NK-92 (cell line): Measurements from ENCODE around the gene OR2A1.
"Not testable (repeated sequence)": the region's sequence is repeated elsewhere in the genome, so short reads cannot be mapped to it uniquely, and the experiment has no call there.

Experiments used
- DNase-seq: peaks from one replicate; lab custom pipeline; 2025; ENCODE audit not compliant: unreplicated experiment; lab: John Stamatoyannopoulos, UW

OR2A1 gene, protein sequence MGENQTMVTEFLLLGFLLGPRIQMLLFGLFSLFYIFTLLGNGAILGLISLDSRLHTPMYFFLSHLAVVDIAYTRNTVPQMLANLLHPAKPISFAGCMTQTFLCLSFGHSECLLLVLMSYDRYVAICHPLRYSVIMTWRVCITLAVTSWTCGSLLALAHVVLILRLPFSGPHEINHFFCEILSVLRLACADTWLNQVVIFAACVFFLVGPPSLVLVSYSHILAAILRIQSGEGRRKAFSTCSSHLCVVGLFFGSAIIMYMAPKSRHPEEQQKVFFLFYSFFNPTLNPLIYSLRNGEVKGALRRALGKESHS

DNA sequence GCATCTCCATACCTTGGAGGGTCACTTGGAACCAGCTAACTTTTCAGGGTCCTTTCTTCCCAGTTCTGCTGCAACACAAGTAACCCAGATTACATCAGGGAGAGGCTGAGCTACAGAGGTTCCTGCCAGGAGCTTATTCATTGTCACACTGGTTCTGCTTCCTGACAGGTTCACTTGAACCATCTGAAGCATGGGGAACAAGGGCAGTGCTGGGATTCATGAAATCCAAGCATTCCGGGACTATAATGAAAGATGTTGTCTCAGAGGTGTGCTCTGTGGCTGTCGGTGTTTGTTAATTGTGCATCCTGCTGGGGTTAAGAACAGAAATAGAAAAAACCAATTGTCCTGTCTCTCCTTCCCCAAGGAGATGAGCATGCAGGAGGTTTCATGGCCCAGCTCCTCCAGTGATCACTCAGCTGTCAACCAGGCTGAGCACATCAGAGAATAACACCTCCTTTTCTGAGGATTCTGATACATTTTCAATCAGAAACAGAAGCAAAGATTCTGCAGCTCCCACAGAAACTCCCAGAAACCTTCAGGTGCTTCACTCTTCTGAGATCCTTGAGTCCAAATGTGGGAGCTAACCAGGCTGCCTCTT, at the start of gene OR2A1:
Gene OR2A1, plus strand, starts transcription at position 548 of the 598 bp plus-strand sequence. CDS start 5,706 bp downstream, outside the sequence.
- not testable (repeated sequence) for DNase-seq

DNA sequence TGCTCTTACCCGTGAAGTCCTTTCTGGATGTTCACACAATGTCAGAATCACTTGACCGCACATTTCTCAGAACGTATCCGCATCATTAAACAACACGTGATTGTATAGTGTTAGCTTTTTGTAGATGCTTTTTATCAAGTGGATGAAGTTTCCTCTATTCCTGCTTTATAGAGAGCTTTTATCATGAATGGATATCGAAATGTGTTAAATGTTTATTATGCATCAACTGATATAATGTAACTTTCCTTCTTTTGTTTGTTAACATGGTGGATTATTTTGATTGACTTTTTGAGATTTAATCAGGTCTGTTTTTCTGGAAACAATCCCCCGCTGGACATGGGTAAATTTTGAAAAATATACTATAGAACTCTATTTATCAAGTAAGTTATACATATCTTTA, 47.5 kb upstream of the OR2A1 start, which contains the start of gene OR2A7:
Gene OR2A7, minus strand, starts transcription at position 101 of the 400 bp plus-strand sequence. CDS start 5,164 bp downstream, outside the sequence.
- DNase-seq, result not testable (repeated sequence)

DNA sequence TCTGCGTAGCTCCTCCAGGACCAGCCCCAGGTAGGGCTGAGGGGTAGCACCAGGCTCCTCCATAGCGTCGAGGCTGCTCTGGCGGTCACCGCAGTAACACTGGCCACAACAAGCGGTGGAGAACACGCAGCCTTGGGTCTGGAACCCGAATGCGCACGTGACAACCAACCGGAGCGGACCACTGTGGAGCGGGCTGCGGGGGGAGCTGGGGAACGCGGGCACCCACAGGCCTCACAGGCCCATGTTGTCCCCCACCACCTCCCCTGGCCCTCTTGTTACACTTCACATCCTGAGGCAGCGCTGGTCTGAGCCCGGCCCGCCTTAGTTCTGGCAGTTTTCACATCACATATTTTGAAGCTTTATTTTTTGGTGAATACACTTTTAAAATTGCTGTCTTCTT, 43.0 kb upstream of the OR2A1 start, which contains the start of gene CTAGE8:
Gene CTAGE8, minus strand, starts transcription at position 101 of the 400 bp plus-strand sequence. Its CDS starts 38 bp downstream, at position 63.
- DNase-seq, result not testable (repeated sequence)

DNA sequence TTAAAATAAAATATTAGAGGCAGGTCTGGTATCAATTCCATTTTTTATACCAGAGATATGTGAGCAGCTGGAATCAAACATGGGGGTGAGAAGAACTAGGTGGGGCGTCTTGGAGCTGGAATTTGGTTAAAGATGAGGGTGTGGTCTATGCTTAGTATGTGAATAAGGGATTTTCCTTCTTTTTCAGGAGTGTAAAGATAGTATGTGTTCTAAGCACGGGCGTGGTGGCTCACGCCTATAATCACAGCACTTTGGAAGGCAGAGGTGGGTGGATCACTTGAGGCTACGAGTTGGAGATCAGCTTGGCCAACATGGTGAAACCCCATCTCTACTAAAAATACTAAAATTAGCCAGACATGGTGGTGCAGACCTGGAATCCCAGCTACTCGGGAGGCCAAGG, 36.9 kb upstream of the OR2A1 start:
- not testable (repeated sequence) for DNase-seq

DNA sequence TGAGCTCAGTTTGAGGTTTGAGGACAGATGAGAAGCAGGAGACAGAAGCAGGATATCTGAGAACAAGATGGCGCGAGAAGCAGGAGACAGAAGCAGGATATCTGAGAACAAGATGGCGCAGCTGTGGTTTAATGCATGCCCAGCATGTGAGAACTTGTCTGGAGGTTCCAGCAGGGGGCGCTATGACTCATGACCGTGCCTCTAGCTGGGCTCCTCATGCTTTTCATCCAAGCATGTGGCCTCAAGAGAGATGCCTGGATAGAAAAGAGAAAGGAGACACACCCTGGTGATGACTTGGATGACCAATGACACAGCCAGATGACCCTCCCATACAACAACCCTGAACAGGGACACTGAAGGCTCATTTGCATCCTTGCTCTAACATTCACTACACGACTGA, 32.2 kb upstream of the OR2A1 start:
- not testable (repeated sequence) for DNase-seq

DNA sequence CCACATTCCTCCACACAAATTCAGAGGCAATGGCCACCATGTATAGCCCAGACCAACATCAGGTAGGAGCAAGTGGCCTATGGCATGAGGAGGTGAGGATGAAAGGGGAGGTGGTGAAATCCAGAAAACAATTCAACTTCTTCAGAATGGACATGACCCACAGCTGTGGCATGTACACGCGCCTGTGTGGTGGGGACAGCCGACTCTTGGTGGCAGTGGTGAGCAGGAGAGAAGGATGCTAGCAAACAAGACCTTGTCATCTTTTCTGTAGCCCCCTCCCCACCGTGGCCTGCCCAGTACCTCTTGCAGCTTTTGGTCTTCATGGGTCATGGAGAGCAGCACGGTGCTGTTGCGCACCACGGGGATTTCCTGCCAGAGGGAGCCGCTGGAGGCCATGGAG, 30.2 kb upstream of the OR2A1 start:
- DNase-seq, result not testable (repeated sequence)

DNA sequence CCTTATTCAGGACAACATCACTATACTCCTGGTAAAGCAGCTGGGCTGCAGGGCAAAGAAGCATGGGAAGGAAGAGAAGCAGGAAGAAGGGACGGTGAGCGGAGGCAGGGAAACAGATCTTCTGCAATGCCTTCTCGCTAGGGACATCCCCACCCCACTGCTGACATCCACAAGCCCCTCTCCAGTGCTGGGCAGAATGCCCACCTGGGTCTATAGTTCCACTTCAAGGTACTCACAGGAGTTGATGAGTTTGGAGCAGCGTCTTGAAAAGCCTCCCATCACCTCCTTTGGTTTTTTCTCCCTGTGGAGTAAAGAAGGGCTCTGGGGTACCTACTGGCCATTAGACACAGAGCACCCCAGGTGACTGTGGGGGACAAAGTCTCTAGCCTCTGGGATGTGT, 29.7 kb upstream of the OR2A1 start:
- DNase-seq, result not testable (repeated sequence)

DNA sequence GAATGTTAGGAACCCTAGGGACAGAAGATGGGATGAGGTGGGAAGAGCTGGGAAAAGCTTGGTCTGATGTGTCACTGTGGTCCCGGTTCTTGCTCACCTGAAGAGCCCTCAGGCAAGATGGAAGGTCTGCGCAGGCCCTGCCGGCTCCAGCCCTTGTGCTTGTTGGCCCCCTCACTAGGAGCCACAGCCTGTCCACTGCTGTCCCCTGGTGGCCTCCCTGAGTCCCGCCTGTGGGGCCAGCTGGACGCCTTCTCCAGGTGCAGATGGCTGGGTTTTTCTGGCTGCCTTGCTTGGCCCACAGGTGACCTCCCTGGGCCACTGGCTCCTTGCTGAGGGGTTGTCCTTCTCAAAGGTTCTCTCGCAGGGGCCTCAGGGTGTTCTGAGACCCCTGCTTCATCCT, 28.5 kb upstream of the OR2A1 start:
- not testable (repeated sequence) for DNase-seq

DNA sequence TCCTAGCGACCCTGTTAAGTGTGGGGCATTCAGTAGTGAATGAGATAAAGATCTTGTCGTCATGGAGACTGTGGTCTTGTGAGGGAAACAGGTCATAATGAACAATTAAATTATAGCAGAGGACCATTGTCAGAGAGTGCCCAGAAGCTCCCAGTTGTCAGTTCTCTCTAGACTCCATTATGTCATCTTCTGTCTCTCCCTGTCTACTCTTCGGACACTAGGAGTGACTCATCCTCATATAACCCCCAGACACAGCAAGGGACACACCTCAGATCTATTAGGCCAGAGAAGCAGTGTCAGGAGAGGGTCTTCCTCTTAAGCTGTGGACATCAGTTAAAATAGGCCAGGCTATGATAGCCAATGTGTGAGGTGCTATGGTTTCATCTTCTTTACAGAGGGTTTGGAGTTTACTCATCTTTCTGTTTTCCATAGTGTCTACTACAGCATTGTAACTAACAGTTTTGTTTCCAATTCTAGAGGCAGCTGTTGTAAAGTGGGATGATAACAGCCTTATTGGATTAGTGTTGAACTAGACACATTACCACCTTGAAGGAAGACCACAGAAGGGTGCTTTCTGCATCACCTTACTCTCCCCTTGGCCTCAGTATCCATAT, 24.9 kb upstream of the OR2A1 start:
- not testable (repeated sequence) for DNase-seq

DNA sequence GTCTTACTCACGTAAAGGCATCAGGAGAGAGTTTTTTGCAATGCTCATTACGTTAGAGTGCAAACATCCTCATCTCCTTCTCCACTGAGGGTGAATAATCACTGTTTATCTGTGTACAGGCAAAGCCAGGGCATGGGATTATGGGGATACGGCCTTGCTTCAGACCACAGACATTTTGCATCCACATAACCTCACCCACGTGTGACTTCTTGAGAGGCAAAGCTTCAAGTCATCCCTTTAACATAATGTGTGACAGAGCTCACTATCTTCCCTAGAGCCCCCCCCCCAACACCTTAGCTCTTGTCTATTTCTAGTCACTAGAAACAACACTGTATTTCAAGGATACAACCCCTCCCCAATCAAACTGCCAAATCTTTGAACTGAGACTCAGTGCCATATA, 20.6 kb upstream of the OR2A1 start:
- not testable (repeated sequence) for DNase-seq

DNA sequence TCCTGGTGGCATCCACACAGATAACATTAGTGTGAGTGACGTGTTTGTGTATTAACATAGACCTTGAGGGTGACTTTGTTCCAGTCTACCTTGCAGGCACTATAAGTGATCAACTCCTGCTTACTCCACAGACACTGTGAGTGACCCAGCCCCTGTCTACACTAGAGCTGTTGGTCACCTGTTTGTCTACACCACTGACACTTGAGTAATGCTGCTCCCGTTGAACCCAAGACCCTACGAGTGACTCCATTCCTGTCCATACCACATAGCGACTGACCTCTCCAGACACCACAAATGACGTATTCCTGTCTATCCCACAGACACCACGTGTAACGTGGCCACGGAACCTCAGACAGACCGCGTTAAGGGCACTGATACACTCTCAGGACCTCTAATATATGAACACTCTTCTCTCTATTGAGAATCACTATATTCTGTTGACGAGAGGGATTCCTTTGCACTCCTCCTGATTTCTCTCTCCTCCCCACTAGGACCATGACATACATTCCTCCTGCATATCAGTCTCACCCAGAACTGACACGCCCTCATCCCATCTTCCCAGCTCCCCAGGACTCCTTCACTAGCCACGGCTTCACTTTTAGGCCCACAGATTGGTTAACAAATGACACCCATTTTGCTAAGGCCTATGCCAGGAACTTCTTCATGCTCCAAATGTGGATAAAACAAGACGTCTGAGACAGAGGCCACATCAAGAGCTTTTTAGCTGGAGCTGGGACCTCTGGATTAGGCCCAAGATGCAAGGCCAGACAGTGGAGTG, 19.6 kb upstream of the OR2A1 start:
- DNase-seq, result not testable (repeated sequence)

DNA sequence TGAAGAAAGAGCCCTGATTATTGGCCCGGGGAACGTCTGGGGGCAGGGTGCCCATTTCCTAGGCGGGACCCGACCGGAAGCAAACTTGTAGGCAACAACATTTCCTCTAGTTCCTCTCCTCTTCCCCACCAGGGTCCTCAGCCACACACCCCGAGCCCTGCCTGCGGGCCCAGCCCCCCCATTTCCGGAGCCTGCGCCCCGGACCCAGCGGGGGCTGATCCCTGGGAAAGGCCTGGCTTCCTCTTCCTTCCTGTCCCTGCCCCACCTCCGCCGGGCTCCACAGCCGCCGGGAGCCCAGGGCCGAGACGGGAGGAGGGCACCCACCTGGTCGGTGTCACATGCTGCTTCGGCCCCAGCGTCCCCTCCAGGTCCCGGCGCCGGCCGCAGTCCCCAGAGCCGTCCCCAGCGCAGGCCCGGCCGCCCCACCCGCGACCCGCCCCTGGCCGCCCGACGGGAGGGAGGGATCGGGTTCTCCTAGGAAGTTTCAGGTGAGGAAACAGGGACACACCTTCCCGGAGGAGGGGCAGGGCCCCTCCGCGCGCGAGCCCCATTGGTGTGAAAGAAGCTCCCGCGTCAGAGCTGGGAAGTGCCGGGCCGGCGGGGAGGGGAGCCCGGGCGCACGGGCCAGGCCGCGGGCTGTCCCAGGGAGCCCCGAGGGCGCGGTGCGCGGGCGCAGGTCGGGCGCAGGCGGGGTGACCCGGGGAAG, 18.3 kb upstream of the OR2A1 start:
- DNase-seq, result not testable (repeated sequence)

DNA sequence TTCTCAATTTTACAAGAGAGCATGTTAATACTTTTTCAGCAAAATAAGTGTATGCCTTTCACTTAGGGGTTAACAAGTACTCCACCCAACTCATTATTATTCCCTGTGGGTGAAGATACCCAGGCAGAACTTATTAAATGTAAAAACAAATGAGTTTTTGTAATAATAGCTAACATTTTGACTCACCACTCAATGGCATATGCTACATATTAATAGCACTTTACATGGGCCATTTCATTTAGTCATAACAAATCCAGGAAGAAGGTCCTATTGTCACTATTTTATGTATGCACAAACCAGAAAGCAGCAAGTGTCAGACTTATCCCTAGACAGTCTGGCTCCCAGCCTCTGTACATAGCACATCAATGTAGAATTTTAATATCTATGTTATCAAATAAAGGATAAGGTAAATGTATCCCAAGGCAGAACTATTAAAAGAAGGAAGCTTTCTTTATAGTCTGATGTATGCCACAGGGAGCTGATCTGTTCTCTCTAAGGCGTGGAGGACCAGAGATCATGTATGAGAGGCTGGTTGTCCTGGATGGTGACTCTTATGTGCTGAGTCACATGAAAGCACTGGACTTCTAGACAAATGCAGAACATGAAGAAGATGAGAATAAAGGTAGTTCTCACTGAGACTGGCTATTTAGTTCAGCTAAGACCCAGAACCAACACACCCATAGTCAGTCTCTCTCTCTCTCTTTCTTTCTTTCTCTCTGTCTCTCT, 9.5 kb upstream of the OR2A1 start:
- DNase-seq, result not testable (repeated sequence)

DNA sequence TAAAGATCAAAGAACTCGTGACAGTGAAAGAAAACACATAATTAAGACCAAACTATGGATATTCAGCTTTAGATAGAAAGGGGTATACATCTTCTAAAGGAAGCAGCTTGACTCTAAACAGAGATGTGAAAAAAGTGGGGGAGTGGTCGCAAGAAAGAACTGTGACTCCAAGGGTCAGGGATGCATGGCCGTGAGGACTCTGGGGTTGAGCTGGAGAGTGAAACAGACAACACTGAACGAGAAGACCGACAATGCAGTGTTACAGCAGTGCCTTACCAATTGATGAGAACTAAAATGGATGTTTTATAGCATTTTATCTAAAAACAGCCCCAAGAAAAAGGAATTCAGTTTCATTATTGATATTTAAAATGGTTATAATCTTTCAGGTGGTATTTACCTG, 8.6 kb upstream of the OR2A1 start:
- not testable (repeated sequence) for DNase-seq

DNA sequence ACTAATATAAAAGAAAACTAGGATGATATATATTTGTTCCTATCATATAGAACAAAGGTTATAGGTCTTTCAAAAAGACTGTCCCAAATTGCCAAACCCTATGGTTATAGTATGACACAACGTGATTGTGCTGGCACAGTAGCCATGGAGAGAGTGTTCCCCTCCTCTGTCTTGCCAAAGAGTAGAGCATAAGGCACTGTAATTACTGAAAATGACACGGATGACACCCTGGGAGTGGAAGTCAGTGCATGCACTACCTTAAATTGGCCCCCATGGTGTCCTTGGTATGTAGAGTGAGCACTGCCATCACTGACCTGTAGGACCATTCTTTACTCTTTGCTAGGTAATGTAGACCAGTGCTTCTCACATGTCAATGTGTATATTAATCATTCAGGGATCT, 7.1 kb upstream of the OR2A1 start:
- not testable (repeated sequence) for DNase-seq

DNA sequence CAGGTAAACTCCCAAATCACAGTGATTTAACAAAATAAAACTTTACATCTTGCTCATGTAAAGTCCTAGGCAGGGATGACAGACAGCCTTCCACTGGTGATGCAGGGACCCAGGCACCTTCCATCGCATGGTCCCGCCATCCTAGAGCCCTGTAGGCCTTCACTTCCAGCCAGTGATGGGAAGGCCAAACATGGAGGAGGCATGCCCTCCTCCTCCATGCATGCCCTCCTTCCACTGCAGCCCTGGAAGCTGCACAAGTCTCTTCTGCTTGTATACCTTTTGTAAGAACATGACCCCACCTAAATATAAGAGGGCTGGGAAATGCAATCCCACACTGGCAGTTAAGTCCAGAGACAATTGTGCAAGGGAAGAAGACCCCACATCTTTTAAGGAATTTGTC, 2.5 kb upstream of the OR2A1 start:
- DNase-seq, result not testable (repeated sequence)

DNA sequence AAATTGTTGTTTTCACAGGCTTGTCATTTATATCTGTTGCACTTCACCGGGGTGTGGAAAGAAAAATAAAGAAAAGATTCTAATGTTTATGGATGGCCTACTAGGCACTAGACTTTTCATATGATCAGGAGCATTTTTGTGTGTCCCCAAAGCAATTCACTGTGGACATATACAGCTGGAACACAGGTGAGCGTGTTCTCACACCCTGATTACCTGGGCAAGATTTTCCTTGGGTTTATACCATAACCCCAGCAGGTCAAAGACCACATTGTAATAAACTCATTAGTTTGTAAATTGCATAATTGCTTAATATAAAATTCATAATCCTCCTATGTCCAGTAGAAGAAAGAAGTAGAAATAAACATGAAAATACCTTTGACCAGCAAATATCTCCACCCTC, 1.0 kb upstream of the OR2A1 start:
- DNase-seq, result not testable (repeated sequence)

DNA sequence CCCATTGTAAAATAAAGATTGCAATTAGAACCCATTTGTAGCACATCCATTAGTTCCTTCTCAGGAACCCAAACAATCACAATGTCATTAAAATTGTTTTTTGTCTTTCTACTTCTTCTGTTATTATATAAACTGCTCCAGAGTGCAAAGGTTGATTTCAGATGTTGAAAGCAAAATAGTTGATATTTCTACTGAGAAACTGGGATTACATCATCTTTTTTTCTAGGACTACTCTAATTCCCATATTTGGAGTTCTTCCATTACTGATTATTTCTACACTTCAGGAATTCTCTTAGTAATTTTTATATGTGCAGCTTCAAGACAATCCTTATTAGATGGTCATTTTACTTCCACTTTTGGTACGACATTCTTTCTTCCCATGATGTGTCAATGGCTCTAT, 5.3 kb downstream of the OR2A1 start:
- not testable (repeated sequence) for DNase-seq

DNA sequence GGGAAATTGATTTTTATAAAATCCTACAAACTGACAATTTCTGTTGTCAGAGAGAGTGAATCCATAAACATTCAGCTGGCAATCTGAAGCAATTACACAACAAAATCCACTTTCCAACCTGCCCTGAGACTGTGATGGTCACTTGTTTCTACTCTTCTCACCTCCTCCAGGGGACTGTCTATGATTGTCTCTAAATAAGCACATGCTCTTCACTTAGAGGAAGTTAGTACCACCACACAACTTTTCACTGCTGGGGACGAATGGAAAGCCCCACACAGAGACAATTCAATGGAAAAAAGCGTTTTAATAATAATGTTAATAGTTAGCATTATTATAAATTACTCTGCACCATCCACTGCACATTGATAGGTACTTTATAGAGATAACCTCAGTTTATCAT, 7.3 kb downstream of the OR2A1 start:
- not testable (repeated sequence) for DNase-seq
